ENCODE results near the gene KNTC1.

DNA sequence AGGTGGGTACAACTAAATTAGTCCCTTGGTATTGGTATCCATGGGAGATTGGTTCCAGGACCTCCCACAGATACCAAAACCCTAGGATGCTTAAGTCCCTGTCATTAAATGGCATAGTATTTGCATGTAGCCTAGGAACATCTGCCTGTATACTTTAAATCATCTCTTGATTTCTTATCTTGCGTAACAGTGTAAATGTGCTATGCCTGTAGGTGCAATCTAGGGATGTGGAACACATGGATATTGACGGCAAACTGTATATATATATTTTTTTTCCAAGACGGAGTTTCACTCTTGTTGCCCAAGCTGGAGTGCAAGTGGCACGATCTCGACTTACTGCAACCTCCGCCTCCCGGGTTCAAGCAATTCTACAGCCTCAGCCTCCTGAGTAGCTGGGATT is 1.5 kb downstream of the KNTC1 start:
- TF ChIP-seq CTCF (IDR thresholded peaks at IDR 0.05; ENCODE audit: low read length) (no peak), EZH2 (optimal IDR thresholded peaks at IDR 0.05; ENCODE audit: low read depth, low read length) (no peak)

All from MM.1S (cell line).